HG02885 (cell line): Measurements from ENCODE around the gene LRRN4CL.
A peak's percentile ranks its signal among the peaks of the same experiment; 100 is the strongest.
"Not testable (repeated sequence)": the region's sequence is repeated elsewhere in the genome, so short reads cannot be mapped to it uniquely, and the experiment has no call there.

Experiments
- ATAC-seq: cut with Tn5 transposase; IDR thresholded peaks from one replicate; pipeline ENCODE4 v1.9.1; 2021; ENCODE audit warnings: mild to moderate bottlenecking; ENCODE audit not compliant: unreplicated experiment, poor library complexity

LRRN4CL gene

GRCh38 chr11:62710001-62710345 lies 20.6 kb upstream of the LRRN4CL start:
- no peak for ATAC-seq

- peak; percentile 77 for ATAC-seq
Measured at GRCh38 chr11:62709247-62710000, 20.1 kb upstream of the LRRN4CL start.

DNA sequence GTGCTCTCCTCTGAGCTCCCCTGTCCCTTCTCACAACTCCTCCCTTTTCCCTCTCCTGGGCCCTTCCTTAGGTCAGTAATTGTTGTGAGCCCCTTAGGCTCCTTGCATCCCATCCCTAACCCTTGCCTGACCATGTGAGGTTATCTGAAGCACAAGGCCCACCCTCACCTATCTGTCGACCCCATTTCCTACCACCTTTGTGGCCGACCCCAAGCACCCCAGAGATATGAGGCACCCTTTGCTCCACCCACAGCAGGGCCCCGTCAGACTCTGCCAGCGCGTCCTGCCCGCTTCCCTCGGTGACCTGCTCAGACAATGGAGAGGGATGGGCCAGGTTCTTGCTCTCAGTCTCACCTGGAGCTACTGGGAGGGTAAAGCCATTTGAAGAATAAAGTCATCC lies 19.5 kb upstream of the LRRN4CL start:
- ATAC-seq, result no peak

GRCh38 chr11:62708392-62708791 lies 19.1 kb upstream of the LRRN4CL start:
- no peak for ATAC-seq

DNA sequence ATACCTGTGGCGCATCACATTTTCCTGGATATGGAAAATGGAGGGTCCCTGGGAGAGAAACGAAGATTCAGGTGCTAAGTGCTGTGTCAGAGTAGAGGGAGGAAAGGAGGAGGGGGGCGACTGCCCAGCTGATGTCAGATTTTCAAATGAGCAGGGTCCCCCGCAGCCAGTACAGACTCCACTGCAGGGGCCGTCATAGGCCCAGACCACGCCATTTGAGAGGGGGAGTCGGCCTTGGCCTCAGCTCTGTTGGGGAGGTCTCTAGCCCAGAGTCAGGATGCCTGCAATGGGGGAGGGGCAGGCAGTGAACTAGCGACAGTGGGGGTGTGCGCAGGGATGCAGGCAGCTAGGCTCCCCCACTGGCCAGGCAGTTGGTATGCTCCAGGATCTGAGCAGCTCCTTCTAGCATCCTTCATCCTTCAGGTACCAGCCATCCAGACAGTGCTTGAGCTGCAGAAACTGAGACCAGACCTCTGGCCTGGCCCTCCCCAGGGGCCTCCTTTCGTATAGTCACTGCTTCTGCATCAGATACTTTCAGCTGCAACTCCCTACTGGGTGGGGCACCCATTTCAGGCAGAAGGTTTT lies 18.0 kb upstream of the LRRN4CL start, which contains the start of the genes BSCL2 and GNG3:
TSS of gene BSCL2 (minus strand) at position 148 of the 585 bp plus-strand sequence. CDS start 229 bp downstream, outside the sequence.
TSS of gene GNG3 (plus strand) at position 400 of the 585 bp plus-strand sequence. CDS start 620 bp downstream, outside the sequence.
- ATAC-seq, result no peak

DNA sequence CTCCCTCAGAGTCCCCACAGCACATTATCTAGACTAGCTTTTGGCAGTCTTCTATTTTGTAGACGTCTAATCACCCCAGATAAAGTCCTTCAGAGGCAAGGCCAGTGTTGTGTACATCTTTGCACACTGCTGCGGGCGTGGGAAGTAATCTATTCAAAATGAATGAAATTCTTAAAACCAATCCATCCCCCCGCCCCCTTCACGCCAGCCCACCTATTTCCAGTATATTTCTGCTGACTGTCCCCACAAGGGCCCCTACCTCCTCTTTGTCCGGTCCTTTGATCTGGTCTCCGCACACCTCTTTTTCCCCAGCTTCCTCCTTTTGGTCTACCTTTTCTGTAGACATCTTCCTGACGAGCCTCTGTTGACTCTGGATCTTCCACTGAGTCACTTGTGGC lies 17.5 kb upstream of the LRRN4CL start:
- ATAC-seq, result no peak

DNA sequence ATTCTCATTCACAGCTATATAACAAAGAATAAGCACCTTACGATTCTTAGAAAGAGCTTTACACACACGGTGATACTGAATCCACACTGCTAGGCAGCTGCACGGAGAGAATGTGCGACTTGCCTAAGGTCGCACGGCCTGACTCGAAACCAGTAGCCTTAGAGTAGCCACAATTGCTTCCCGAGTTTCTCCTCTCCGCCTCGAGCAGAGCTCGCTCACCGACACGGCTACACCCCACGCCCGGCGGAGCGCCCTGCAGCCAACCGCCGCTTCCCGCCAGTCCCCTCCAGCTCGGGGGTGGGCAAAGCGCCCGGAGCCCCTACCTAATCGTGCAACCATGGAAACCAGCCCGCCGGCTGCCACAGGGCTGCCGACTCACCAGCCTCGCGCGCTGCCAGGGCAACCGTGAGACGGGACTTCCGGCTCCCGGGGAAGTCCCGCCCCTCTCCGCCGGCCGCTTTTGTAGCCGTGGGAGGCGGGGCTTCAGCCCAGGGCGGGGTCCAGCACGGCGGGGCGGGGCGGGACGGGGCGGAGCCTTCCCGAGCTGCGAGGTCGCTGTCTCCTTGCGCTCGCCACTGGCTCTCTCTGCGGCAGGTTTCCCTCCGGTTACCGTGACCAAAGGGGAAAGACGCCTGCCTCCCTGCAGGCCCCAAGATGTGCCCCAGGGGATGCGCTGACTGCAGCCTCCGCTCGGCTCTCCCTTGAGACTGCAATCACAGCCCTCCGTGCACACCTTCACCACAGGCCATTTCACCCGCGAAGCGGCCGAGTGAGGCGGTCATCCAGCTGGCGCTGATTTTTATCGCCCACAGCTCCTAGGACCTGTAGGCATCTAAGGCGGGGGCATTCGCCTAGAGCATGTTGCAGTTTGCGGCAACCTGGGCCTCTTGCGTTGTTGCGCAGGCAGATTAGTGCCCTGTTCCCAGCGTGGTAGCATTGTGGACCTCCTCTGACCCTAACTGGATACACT lies 16.8 kb upstream of the LRRN4CL start:
- ATAC-seq, result peak; percentile 71

- ATAC-seq, result no peak
Measured at GRCh38 chr11:62705413-62705812, 16.1 kb upstream of the LRRN4CL start.

GRCh38 chr11:62703921-62704320 lies 14.6 kb upstream of the LRRN4CL start:
- ATAC-seq, result not testable (repeated sequence)

DNA sequence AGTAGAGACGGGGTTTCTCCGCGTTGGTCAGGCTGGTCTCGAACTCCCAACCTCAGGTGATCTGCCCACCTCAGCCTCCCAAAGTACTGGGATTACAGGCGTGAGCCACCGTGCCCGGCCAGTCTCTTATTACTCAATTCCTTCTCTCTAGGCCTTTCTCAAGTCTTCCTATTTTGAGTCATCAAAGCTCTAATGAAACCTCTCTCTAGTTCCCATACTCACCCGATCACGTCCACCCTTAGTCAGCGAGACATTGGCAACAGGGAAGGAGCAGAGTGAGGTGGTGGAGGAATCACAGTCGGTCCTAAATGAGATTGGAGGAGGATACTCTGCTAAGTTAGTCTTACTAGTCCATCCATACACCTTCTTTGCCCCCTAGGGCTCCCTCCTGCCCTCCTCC lies 12.9 kb upstream of the LRRN4CL start:
- ATAC-seq, result no peak

GRCh38 chr11:62694455-62695167 lies 5.3 kb upstream of the LRRN4CL start:
- no peak for ATAC-seq

- not testable (repeated sequence) for ATAC-seq
Measured at GRCh38 chr11:62693624-62694023, 4.3 kb upstream of the LRRN4CL start.

GRCh38 chr11:62688491-62688890 lies 839 bp downstream of the LRRN4CL start:
- no peak for ATAC-seq

DNA sequence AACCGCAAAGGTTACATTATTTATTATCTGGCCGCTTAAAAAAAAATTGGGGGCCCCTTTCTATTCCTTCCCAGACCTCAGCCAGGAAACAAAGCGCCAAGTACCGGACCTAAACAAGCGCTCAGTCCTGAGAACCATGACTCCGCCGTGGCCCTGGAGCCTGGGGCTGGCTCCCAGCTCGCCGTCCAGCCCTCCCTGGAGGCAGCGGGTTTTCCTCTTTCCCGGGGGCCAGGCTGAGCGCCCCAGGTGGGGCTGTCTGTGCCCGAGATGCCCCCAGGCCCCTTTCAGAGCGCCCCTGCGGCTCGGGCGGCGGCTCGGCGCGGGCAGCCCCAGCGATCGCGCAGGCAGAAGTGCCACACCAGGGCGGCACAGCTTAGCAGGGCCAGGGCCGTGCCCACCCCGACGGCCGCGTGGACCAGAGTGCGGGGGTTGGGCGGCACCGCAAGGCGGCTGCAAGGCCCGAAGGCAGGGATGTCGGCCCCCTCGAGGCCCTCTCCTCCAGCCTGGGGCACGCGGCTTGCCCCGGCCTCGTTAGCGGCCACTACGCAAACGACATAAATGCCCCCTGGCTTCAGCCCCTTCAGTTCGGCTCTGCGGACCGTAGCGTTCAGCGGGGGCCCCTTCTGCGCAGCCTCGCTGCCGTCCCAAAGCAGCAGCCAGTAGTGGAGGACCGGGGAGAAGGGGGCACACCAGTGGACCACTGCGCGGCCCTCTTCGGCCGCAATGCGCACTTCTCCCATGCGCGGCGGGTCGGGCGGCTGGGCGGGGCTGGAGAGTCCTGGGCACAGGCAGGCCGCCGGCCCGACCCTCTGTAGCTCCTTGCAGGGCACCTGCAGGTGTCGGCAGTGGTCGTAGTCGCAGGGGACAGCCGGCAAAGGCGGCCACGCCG lies 1.6 kb downstream of the LRRN4CL start:
- no peak for ATAC-seq

DNA sequence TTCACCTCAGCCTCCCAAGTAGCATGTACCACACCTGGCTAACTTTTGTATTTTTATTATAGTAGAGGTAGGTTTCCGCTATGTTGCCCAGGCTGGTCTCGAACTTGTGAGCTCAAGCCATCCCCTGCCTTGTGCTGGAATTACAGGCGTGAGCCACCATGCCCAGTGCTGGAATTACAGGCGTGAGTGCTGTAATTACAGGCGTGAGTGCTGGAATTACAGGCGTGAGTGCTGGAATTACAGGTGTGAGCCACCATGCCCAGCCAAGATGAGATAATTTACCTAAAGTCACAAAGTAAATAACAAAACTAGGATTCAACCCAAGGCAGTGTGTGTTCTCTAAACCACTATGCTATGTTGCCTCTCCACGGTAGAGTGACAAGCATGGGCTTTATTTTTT lies 6.8 kb downstream of the LRRN4CL start:
- no peak for ATAC-seq

DNA sequence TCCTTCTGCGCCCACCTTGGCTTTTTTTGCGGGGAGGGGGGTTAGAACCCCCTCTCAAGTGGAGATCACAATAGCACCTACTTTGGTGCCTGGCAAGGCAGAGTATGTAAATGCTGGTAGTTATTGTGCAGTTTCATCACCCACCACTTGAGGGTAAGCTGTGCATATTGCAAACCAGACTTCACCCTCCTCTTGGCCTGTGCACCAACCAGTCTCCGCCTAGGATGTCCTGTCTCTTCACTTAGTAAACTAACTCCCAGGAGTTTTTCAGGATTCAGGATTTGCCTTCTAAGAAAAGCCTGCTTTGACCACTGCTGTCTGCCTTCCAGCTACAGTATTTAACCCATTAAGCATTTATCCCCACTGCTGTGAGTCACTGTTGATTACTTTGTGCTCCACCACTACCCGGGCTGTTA lies 8.5 kb downstream of the LRRN4CL start:
- ATAC-seq, result peak; percentile 72

DNA sequence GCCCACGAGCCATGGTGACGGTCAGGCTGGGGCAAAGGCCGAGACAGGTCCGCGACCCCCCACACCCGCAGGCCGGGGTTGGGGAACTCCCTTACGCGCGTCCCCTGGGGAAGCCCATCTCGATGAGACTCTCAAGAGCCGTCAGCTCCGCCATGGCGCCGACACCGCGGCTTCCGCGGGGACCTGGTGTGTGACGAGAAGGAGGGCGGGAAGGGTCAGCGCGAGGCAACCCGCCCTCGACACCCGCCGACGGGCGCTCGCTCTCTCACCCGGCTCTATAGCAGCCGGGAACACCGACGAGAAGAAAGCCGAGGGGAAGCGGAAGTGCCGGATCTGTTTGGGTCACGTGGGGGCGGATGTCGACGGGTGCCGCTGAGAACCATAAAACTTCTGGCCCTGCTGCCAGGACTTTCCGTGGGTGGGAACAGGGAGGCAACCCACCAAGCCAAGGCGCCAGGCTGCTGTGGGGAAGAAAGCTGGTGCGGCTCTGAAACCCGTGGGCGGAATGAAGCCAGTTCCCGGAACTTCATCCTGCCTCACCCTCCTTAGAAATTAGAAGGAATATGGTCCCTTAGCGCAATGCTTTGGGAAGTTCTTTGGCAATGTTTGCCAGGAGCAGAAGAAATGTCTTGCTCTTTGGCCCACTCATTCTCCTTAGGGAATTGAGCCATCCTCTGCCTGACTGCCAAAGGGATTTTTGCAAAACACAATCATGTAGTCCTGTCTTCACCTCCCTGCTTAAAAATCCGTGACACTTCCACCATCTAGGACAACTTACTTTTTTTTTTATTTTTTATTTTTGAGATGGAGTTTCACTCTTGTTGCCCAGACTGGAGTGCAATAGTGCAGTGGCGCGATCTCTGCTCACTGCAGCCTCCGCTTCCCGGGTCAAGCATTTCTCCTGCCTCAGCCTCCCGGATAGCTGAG lies 10.3 kb downstream of the LRRN4CL start, which contains the start of gene UBXN1:
TSS of gene UBXN1 (minus strand) at position 304 of the 927 bp plus-strand sequence. CDS start at position 154, 150 bp downstream.
- ATAC-seq, result peak; percentile 73

- ATAC-seq, result no peak
Measured at GRCh38 chr11:62678433-62678769, 10.9 kb downstream of the LRRN4CL start.
